SK-N-SH (cell line): ENCODE measurements around the gene EMP3. TPM values are rescaled to one million over a fixed set of nuclear protein-coding genes. Genes with fewer than 3 reads are reported as not detected.

Source experiments
- CTCF ChIA-PET: fragments of 300-600, 350-600 bp; formaldehyde crosslinking; extraction: SDS; loops from one replicate; lab custom pipeline; 2021; lab: Yijun Ruan, JAX
- POLR2A ChIA-PET: fragments of 350-600 bp; sonication (Branson Sonifier 250); formaldehyde crosslinking; extraction: SDS; loops from one replicate; lab custom pipeline; 2020; ENCODE audit warnings: antibody characterized with exemption, inconsistent platforms; lab: Yijun Ruan, JAX
- DNase-seq: peaks from one replicate; pipeline ENCODE4 v3.0.0; 2012
- H2AFZ ChIP-seq: fragments of 200-600 bp; sonication (generic); 2 replicates; pipeline ENCODE4 v1.8.1; 2016; ENCODE audit warnings: antibody characterized with exemption, mild to moderate bottlenecking, low read depth
- H3F3A ChIP-seq: fragments of 200-600 bp; sonication (generic); replicated peaks from 2 replicates; pipeline ENCODE3; 2016; ENCODE audit warnings: antibody characterized with exemption, mild to moderate bottlenecking; ENCODE audit not compliant: insufficient read depth
- H3K27ac ChIP-seq, 2 experiments: fragments of 200-500 bp in 1 of 2; fragments of 200-600 bp in 1 of 2; sonication (Bioruptor generic) in 1 of 2; sonication (generic), shearing (Covaris generic) in 1 of 2; 2 replicates each; pipeline versions ENCODE4 v1.5.1 to v1.6.1; 2014 to 2016; ENCODE audit warnings: low read depth in 2 of 2, inconsistent platforms in 1 of 2, low read length in 1 of 2, mild to moderate bottlenecking in 1 of 2, mixed read lengths in 1 of 2
- H3K27me3 ChIP-seq: fragments of 200-600 bp; sonication (generic), shearing (Covaris generic); 2 replicates; pipeline ENCODE4 v1.6.1; 2016; ENCODE audit warnings: mixed run types; ENCODE audit not compliant: insufficient read depth
- H3K36me3 ChIP-seq, 2 experiments: fragments of 200-500 bp in 1 of 2; fragments of 200-600 bp in 1 of 2; sonication (Bioruptor generic) in 1 of 2; sonication (generic) in 1 of 2; replicated peaks in 1 of 2; 2 replicates each; pipeline versions ENCODE3 to v1.5.1; 2014 to 2016; ENCODE audit warnings: low read length in 1 of 2, mild to moderate bottlenecking in 1 of 2; ENCODE audit not compliant: insufficient read depth in 2 of 2, control insufficient read depth in 1 of 2
- H3K4me1 ChIP-seq, 2 experiments: fragments of 200-500 bp in 1 of 2; fragments of 200-600 bp in 1 of 2; sonication (Bioruptor generic) in 1 of 2; sonication (generic), shearing (Covaris generic) in 1 of 2; 2 replicates each; pipeline versions ENCODE4 v1.5.1 to v1.6.1; 2014 to 2016; ENCODE audit warnings: low read depth in 1 of 2, low read length in 1 of 2, mixed run types in 1 of 2; ENCODE audit not compliant: insufficient read depth in 2 of 2, control insufficient read depth in 1 of 2
- H3K4me2 ChIP-seq: fragments of 200-600 bp; sonication (generic), shearing (Covaris generic); 2 replicates; pipeline ENCODE4 v1.6.1; 2017; ENCODE audit warnings: mixed run types
- H3K4me3 ChIP-seq, 2 experiments: fragments of 200-500 bp in 1 of 2; fragments of 200-600 bp in 1 of 2; sonication (Bioruptor generic) in 1 of 2; sonication (generic), shearing (Covaris generic) in 1 of 2; 2 replicates each; pipeline versions ENCODE4 v1.5.1 to v1.8.1; 2014 to 2016; ENCODE audit warnings: low read depth in 2 of 2, inconsistent platforms in 1 of 2, low read length in 1 of 2, mild to moderate bottlenecking in 1 of 2, mixed read lengths in 1 of 2, moderate library complexity in 1 of 2
- H3K79me2 ChIP-seq: fragments of 200-600 bp; sonication (generic); 2 replicates; pipeline ENCODE4 v1.8.1; 2017; ENCODE audit warnings: mild to moderate bottlenecking; ENCODE audit not compliant: insufficient read depth
- H3K9ac ChIP-seq: fragments of 200-600 bp; sonication (generic); 2 replicates; pipeline ENCODE4 v1.6.1; 2017; ENCODE audit warnings: mixed run types
- H3K9me2 ChIP-seq: fragments of 200-600 bp; sonication (generic); 2 replicates; pipeline ENCODE4 v1.6.1; 2017; ENCODE audit warnings: mixed run types
- H3K9me3 ChIP-seq: fragments of 200-600 bp; sonication (generic); 2 replicates; pipeline ENCODE4 v1.6.1; 2017; ENCODE audit warnings: mixed run types, mild to moderate bottlenecking, moderate library complexity
- H4K20me1 ChIP-seq: fragments of 200-600 bp; sonication (generic); 2 replicates; pipeline ENCODE4 v1.6.1; 2017; ENCODE audit warnings: mild to moderate bottlenecking, mixed run types; ENCODE audit not compliant: insufficient read depth
- CHD2 ChIP-seq: fragments of 150-350 bp; IDR thresholded peaks from 2 replicates; pipeline ENCODE4 v1.6.1; 2018; ENCODE audit warnings: low read length; ENCODE audit not compliant: partially characterized antibody
- CTCF ChIP-seq: fragments of 200-600 bp; sonication (generic); IDR thresholded peaks from 2 replicates; pipeline ENCODE4 v1.6.1; 2017; ENCODE audit warnings: antibody characterized with exemption, mild to moderate bottlenecking, moderate library complexity
- EZH2phosphoT487 ChIP-seq: fragments of 200-600 bp; sonication (generic); IDR thresholded peaks from 2 replicates; pipeline ENCODE4 v1.6.1; 2017; ENCODE audit warnings: low read depth, mixed run types, mild to moderate bottlenecking, antibody characterized with exemption, moderate library complexity, borderline replicate concordance
- FOSL2 ChIP-seq: IDR thresholded peaks from 2 replicates; pipeline ENCODE4 v1.4.0; 2012; ENCODE audit warnings: low read depth, mild to moderate bottlenecking, moderate library complexity, borderline replicate concordance
- FOXM1 ChIP-seq: IDR thresholded peaks from 2 replicates; pipeline ENCODE4 v1.4.0; 2012; ENCODE audit warnings: low read depth, mild to moderate bottlenecking
- IRF3 ChIP-seq: fragments of 150-350 bp; IDR thresholded peaks from 2 replicates; pipeline ENCODE4 v1.6.1; 2016; ENCODE audit warnings: mild to moderate bottlenecking, low read depth, low read length
- MXI1 ChIP-seq: IDR thresholded peaks from 2 replicates; pipeline ENCODE4 v1.6.1; 2012; ENCODE audit warnings: mild to moderate bottlenecking, low read depth, low read length, improper control_type of control experiment
- NRF1 ChIP-seq: IDR thresholded peaks from 2 replicates; pipeline ENCODE4 v1.6.1; 2012; ENCODE audit warnings: low read depth, mild to moderate bottlenecking, low read length
- PBX3 ChIP-seq: IDR thresholded peaks from 2 replicates; pipeline ENCODE4; 2012
- RAD21 ChIP-seq: IDR thresholded peaks from 2 replicates; pipeline ENCODE4 v1.6.1; 2012; ENCODE audit warnings: mild to moderate bottlenecking, low read length
- RCOR1 ChIP-seq: fragments of 150-350 bp; IDR thresholded peaks from 2 replicates; pipeline ENCODE4 v1.6.1; 2017; ENCODE audit warnings: antibody characterized with exemption, low read length
- RFX5 ChIP-seq: IDR thresholded peaks from 2 replicates; pipeline ENCODE4 v1.6.1; 2012; ENCODE audit warnings: mild to moderate bottlenecking, improper control_type of control experiment, low read length
- RXRA ChIP-seq: IDR thresholded peaks from 2 replicates; pipeline ENCODE4 v1.4.0; 2012; ENCODE audit warnings: low read depth, mild to moderate bottlenecking, borderline replicate concordance
- TAF1 ChIP-seq: IDR thresholded peaks from 2 replicates; pipeline ENCODE4 v1.6.1; 2012; ENCODE audit warnings: low read depth, mild to moderate bottlenecking, low read length, moderate library complexity, borderline replicate concordance
- TCF12 ChIP-seq: IDR thresholded peaks from 2 replicates; pipeline ENCODE4 v1.4.0; 2012
- WGBS: methylation state at CpG from one replicate; pipeline ENCODE4 v1.1.6; 2017; ENCODE audit warnings: low lambda C conversion rate; 5-methylcytosine and 5-hydroxymethylcytosine counted together
- polyA plus RNA-seq, 3 experiments: library from polyadenylated mRNA; depleted of rRNA; stranded (reverse); fragments of >200 nt; gene quantifications; 2 replicates each; pipeline ENCODE4 v1.2.3, GENCODE V29; 2012
- TF ChIP-seq, protein P1 (sequence below): IDR thresholded peaks from 2 replicates; pipeline ENCODE4 v1.4.0; 2012; ENCODE audit warnings: low read depth

Gene EMP3
- polyA plus RNA-seq, 1 of the 3 experiments (the other 2 are of a cell fraction), result 263 TPM

GRCh38 chr19:48363810-48364597 is 38.7 kb downstream of the EMP3 start, which contains the start of the genes SYNGR4 and TMEM143:
TSS of gene SYNGR4 (plus strand) at chr19:48364367. CDS start at chr19:48365843, 1,476 bp downstream.
TSS of gene TMEM143 (minus strand) at chr19:48363940. CDS start at chr19:48363920, 20 bp downstream.
- H3K4me3 ChIP-seq, result peak within 1 kb of the TSS; percentile 62 to 80
- H4K20me1 ChIP-seq, result no peaks in the 10 kb centered on the region
- TF ChIP-seq IRF3 (peak; percentile 54; the same call in 1 of the 2 replicates), RFX5 (no peak; the same call in 1 of the 2 replicates), CHD2 (peak; percentile 50), RAD21 (no peak), CTCF (no peak), PBX3 (0 out of 2 replicates have a peak, but pooled peaks have one; percentile 29), EZH2phosphoT487 (no peak), TCF12 (no peak), TAF1 (no peak), FOSL2 (no peak), RCOR1 (no peak; the same call in 1 of the 2 replicates), MXI1 (peak; percentile 89), RXRA (no peak), FOXM1 (no peak), NRF1 (peak; percentile 98)
- TF ChIP-seq, protein P1, sequence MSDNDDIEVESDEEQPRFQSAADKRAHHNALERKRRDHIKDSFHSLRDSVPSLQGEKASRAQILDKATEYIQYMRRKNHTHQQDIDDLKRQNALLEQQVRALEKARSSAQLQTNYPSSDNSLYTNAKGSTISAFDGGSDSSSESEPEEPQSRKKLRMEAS, result peak; percentile 83
- TF ChIP-seq, all 33 proteins: peak for 6
- 5% methylated on average over 54 of the region's 59 CpGs for WGBS
- H3F3A ChIP-seq, result peaks cover 6% of the 10 kb centered on the region
- H3K36me3 ChIP-seq, result no peaks in the 10 kb centered on the region
- H3K9me3 ChIP-seq, result no peaks in the 10 kb centered on the region
- CTCF ChIA-PET, result interaction anchor here (0.9 to 3.4 kb wide), 6 partner anchors 13 to 81 kb away, joined by 3 to 14 read pairs (median 4); partner anchors contain the start of genes GRIN2D and KDELR1
- H3K4me1 ChIP-seq, result peaks cover 4 to 19% of the 10 kb centered on the region in 2 experiments; a peak in 1 of 4 replicates
- no peaks in the 10 kb centered on the region for H3K27me3 ChIP-seq
- peak; percentile 97 for DNase-seq
- H3K9me2 ChIP-seq, result no peaks in the 10 kb centered on the region
- H2AFZ ChIP-seq, result peak within 1 kb of the TSS; percentile 81
- peak within 1 kb of the TSS; percentile 83 for H3K9ac ChIP-seq
- H3K79me2 ChIP-seq, result no peaks in the 10 kb centered on the region
- POLR2A ChIA-PET, result interaction anchor here (0.5 to 2.1 kb wide), 5 partner anchors 8 to 189 kb away, joined by 3 to 11 read pairs (median 5); partner anchors contain the start of gene KDELR1
- peak within 1 kb of the TSS; percentile 98 for H3K4me2 ChIP-seq
- peak within 1 kb of the TSS; percentile 74 to 85 for H3K27ac ChIP-seq
